Activated naive CD4-positive, alpha-beta T cell treated with anti-CD3 and anti-CD28 coated beads for 36 hours (primary cell): ENCODE measurements around the gene ZNF879. TPM values are rescaled to one million over a fixed set of nuclear protein-coding genes. Genes with fewer than 3 reads are reported as not detected.

Experiments
- CTCF ChIA-PET: fragments of 350-600 bp; sonication (Branson Sonifier 250); formaldehyde crosslinking; loops from one replicate; lab custom pipeline; 2021; ENCODE audit warnings: antibody characterized with exemption; lab: Charles Lee
- DNase-seq: peaks from one replicate; pipeline ENCODE4 v3.0.0-alpha.2; 2020
- H3K27ac Mint-ChIP-seq: one replicate; pipeline ENCODE4 v1.8.0; 2021; ENCODE audit warnings: mild to moderate bottlenecking, mixed read lengths
- H3K27me3 Mint-ChIP-seq: one replicate; pipeline ENCODE4 v1.8.0; 2021; ENCODE audit warnings: low read depth, mixed read lengths
- H3K36me3 Mint-ChIP-seq: one replicate; pipeline ENCODE4 v1.8.0; 2021; ENCODE audit warnings: low read depth, mixed read lengths
- H3K4me1 Mint-ChIP-seq: one replicate; pipeline ENCODE4 v1.8.0; 2021; ENCODE audit warnings: low read depth, mixed read lengths
- H3K4me3 Mint-ChIP-seq: one replicate; pipeline ENCODE4 v1.8.0; 2021; ENCODE audit warnings: mild to moderate bottlenecking, moderate library complexity, mixed read lengths
- H3K9me3 Mint-ChIP-seq: one replicate; pipeline ENCODE4 v1.8.0; 2021; ENCODE audit warnings: mixed read lengths
- intact Hi-C: fragments of 100-400 bp; cut with micrococcal nuclease; formaldehyde crosslinking; loops from one replicate; pipeline ENCODE4 v1.15.1; 2023
- total RNA-seq, 2 experiments: library from RNA; stranded (reverse); gene quantifications; one replicate each; pipeline ENCODE4 v1.2.3, GENCODE V29; 2021

Gene ZNF879
- total RNA-seq, 2 experiments from 2014 or later = 1.8 to 2.0 TPM

GRCh38 chr5:179054036-179054785 lies 30.6 kb downstream of the ZNF879 start:
- Mint-ChIP-seq H3K27me3 (no peaks in the 10 kb centered on the region), H3K9me3 (peaks cover 5% of the 10 kb centered on the region), H3K4me1 (no peaks in the 10 kb centered on the region), H3K27ac (no peak overlapping the region), H3K36me3 (no peaks in the 10 kb centered on the region), H3K4me3 (no peak overlapping the region)
- no peak for DNase-seq
- intact Hi-C loops = no loop called here
- CTCF ChIA-PET = no interaction called here

DNA sequence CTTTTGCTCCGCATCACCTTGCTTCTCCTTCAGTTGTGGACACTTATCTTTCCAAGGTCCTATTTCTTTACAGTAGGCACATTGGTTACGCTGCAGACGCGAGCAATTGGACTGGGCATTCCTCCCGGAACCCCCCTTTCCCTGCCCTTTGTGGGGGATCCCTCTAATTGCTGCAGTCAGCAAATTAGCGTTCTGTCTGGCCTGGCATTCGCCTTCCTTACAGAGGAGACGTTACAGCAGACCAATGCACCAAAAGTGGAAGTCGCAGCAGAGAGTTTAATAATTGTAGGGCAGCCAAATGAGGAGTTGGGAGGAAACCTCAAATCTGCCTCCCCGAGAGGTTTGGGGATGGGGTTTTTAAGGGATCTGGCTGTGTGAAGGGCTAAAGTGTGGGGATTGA lies 31.3 kb downstream of the ZNF879 start:
- Mint-ChIP-seq H3K9me3 (peaks cover 9% of the 10 kb centered on the region), H3K36me3 (peaks cover 3% of the 10 kb centered on the region), H3K4me1 (peaks cover 4% of the 10 kb centered on the region), H3K27me3 (no peaks in the 10 kb centered on the region), H3K4me3 (no peak overlapping the region), H3K27ac (no peak overlapping the region)
- CTCF ChIA-PET = no interaction called here
- intact Hi-C loops = no loop called here
- DNase-seq = no peak

DNA sequence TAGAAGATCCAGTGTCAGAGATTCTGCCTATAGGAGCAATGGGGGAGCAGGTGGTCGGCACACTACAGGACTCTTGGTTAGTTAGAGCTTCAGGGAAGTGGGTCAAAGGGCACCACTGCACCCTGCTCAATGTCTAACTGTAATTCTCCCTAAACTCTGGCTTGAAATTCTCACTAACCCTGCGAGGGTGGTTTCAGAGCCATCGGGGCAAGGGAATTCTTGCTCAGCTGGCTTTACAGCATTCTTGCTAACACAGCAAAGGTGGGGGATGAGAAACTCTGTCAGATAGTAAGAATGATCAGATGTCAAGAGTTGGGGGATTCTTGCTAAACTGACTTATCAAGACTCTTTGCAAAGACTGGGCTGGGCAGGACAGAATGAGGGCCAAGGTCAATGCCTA lies 31.8 kb downstream of the ZNF879 start:
- no peak overlapping the region for H3K4me3 Mint-ChIP-seq
- intact Hi-C loops = no loop called here
- peaks cover 3% of the 10 kb centered on the region for H3K36me3 Mint-ChIP-seq

DNA sequence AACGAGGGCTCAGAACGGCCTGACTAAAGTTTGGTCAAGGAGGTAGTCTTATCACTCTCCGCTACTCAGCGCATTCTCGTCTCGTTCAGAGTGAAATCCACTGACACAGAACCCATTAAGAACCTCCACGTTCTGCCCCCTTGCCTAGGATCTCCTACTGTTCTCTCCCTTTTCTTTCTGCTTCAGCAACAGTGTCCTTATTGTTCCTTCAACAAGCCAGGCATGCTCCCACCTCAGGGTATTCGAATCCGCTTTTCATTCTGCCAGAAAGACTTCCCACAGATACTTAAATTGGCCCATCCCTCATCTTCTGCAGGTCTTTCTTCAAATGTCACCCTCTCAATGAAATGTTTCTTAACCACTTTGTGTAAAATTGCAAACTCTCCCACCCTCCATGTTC lies 32.2 kb downstream of the ZNF879 start:
- no peak overlapping the region for H3K4me3 Mint-ChIP-seq
- peaks cover 4% of the 10 kb centered on the region for H3K4me1 Mint-ChIP-seq
- no peaks in the 10 kb centered on the region for H3K27me3 Mint-ChIP-seq
- H3K9me3 Mint-ChIP-seq = peaks cover 9% of the 10 kb centered on the region
- intact Hi-C loops = no loop called here
- DNase-seq = no peak
- no peak overlapping the region for H3K27ac Mint-ChIP-seq
- peaks cover 3% of the 10 kb centered on the region for H3K36me3 Mint-ChIP-seq
- CTCF ChIA-PET = no interaction called here

More for the DNA sequence above, 31.8 kb downstream of the ZNF879 start:
- no peak for DNase-seq
- peaks cover 4% of the 10 kb centered on the region for H3K4me1 Mint-ChIP-seq
- H3K27me3 Mint-ChIP-seq = no peaks in the 10 kb centered on the region
- CTCF ChIA-PET = no interaction called here
- H3K27ac Mint-ChIP-seq = no peak overlapping the region
- H3K9me3 Mint-ChIP-seq = peaks cover 9% of the 10 kb centered on the region

DNA sequence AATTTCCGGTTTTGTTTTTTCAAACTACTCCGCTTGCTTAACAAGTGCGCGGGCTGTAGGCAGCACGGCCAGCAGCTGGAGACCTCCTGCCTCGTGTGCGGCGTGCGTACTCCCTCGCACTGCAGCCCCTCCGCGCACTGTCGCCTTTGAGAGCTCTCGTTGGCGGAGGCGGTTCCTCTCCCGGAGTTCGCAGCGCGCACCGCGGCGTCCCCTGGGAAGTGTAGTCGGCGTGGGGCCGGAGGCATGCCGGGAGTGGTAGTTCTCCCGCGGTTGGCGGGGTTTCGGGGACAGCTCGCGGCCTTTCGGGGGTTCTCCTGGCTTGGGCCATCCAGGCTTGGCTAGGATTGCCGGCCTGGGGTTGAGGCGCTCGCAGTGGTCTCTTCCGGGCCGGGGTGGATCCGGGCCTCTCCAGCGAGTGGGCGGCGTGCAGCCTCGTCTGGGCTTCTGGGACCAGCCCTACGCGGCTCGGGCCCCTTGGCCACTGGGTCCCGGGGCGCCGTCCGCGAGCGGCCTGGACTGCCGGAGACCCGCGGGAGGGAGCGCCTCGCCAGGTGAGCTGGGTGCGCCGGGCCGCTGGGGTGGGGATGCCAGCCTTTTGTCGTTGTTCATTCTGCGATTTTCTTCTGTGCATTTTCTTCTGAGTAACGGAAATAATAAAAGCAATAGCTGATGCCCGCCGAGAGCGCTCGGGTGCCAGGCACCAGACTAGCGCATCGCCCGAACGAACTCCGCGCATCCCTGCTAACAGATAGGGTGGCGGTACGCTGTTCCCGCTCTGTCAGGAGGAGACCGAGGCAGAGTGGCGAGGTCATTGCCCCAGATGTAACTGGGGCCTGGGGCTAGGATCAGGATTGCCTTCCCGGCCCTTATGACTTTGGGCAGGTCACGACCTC lies 36.8 kb downstream of the ZNF879 start, which contains the start of gene ZNF354C:
TSS of gene ZNF354C (plus strand) at position 258 of the 893 bp plus-strand sequence. CDS start 1,696 bp downstream, outside the sequence.
- intact Hi-C loops = loop anchor here (1.0 to 2.0 kb wide), 6 partner anchors 37 to 330 kb away; partner anchors contain the start of genes ZFP2, ZNF354A, ZNF354B and ZNF879
- Mint-ChIP-seq H3K4me3 (peak within 1 kb of the TSS; percentile 87), H3K9me3 (peaks cover 22% of the 10 kb centered on the region), H3K36me3 (peaks cover 41% of the 10 kb centered on the region), H3K27me3 (no peaks in the 10 kb centered on the region), H3K4me1 (peaks cover 15% of the 10 kb centered on the region), H3K27ac (peak within 1 kb of the TSS; percentile 81)
- CTCF ChIA-PET = interaction anchor here (1.2 to 1.3 kb wide), 2 partner anchors 37 to 330 kb away, joined by 3 read pairs; partner anchors contain the start of genes ZNF354A and ZNF879
- peak; percentile 90 for DNase-seq

DNA sequence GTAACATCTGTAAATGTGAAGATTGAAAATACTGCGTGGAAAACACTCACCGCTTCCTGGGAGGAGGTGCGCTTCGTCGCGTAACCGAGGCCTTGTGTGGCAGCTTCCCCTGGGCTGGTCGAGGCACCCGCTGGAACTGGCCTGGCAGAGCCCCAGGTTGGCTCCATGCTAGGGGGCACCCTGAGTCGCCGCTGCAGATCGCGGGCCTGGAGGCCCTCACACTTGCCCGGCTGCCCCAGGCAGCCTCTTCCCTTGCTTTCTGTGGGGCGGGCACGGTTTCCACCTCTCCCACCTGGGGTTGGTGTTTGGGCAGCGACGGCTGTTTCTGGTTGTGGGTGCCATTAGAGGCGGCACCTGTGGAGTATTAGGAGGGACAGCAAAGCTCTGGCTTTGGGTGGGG lies 37.4 kb downstream of the ZNF879 start:
- peaks cover 47% of the 10 kb centered on the region for H3K36me3 Mint-ChIP-seq
- CTCF ChIA-PET = no interaction called here

DNA sequence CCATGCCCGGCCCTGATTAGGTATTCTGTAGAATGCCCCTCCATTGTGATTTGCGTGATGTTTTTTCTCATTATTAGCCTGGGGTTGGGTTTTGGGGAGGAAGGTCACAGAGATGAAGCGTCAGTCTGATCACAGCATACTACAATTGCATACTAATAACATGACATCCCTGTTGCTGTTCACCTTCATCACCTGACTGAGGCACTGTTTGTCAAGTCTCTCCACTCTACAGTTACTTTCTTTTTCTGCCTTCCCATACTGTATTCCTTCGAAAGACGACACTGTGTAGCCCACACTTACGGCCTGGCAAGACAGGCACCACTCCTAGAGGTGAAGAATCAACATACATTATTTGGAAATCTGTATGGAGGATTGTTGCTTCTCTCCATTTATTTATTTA lies 42.1 kb downstream of the ZNF879 start:
- CTCF ChIA-PET = no interaction called here
- no peak overlapping the region for H3K4me3 Mint-ChIP-seq
- no peak overlapping the region for H3K27ac Mint-ChIP-seq
- H3K4me1 Mint-ChIP-seq = peaks cover 11% of the 10 kb centered on the region
- no peaks in the 10 kb centered on the region for H3K27me3 Mint-ChIP-seq
- intact Hi-C loops = no loop called here
- H3K9me3 Mint-ChIP-seq = peaks cover 50% of the 10 kb centered on the region
- no peak for DNase-seq
- H3K36me3 Mint-ChIP-seq = peaks cover 86% of the 10 kb centered on the region

More for the DNA sequence above, 37.4 kb downstream of the ZNF879 start:
- no peaks in the 10 kb centered on the region for H3K27me3 Mint-ChIP-seq
- peak overlapping the region; percentile 87 for H3K4me3 Mint-ChIP-seq
- intact Hi-C loops = loop anchor here (2.0 kb wide), 2 partner anchors 82 to 166 kb away; partner anchors contain the start of gene ZFP2
- peak overlapping the region; percentile 51 for H3K27ac Mint-ChIP-seq
- H3K9me3 Mint-ChIP-seq = peaks cover 25% of the 10 kb centered on the region
- H3K4me1 Mint-ChIP-seq = peaks cover 15% of the 10 kb centered on the region
- no peak for DNase-seq

DNA sequence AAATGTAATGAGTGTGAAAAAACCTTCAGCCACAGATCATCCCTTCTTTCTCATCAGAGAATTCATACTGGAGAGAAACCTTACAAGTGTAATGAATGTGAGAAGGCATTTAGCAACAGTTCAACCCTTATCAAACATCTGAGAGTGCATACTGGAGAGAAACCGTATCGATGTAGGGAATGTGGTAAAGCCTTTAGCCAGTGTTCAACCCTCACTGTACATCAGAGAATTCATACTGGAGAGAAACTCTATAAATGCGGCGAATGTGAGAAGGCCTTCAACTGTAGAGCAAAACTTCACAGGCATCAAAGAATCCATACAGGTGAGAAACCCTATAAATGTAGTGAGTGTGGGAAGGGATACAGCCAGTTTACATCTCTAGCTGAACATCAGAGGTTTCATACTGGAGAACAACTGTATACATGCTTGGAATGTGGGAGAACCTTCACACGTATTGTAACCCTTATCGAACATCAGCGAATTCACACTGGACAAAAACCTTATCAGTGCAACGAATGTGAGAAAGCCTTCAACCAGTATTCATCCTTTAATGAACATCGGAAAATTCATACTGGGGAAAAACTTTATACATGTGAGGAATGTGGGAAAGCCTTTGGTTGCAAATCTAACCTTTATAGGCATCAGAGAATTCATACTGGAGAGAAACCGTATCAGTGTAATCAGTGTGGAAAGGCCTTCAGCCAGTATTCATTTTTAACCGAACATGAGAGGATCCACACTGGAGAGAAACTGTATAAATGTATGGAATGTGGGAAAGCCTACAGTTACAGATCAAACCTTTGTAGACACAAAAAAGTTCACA lies 55.8 kb downstream of the ZNF879 start:
- peaks cover 76% of the 10 kb centered on the region for H3K36me3 Mint-ChIP-seq
- no peak overlapping the region for H3K4me3 Mint-ChIP-seq
- H3K27me3 Mint-ChIP-seq = no peaks in the 10 kb centered on the region
- no peaks in the 10 kb centered on the region for H3K4me1 Mint-ChIP-seq
- intact Hi-C loops = no loop called here
- CTCF ChIA-PET = no interaction called here
- no peak overlapping the region for H3K27ac Mint-ChIP-seq
- DNase-seq = no peak
- peaks cover 70% of the 10 kb centered on the region for H3K9me3 Mint-ChIP-seq

DNA sequence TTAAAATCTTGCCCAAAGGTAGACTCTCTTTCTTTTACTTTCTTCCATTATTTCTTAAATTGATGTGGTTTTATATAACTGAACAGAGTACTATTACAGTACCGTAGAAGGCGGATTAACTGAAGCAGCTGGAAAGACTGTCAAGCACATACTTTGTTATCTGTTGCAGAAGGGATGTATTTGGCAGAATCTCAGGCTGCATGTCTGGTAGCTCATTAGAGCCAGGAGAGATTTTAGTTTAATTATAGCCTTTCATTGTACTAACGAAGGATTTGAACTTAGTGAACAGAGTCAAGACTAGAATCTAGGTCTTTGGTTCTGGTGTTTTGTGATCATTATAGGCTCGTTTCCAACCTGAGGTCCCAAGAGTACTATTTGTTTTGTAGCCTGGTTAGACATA lies 57.1 kb downstream of the ZNF879 start:
- CTCF ChIA-PET = no interaction called here
- Mint-ChIP-seq H3K27me3 (no peaks in the 10 kb centered on the region), H3K36me3 (peaks cover 64% of the 10 kb centered on the region), H3K9me3 (peaks cover 73% of the 10 kb centered on the region), H3K4me1 (no peaks in the 10 kb centered on the region), H3K4me3 (no peak overlapping the region), H3K27ac (no peak overlapping the region)
- DNase-seq = no peak
- intact Hi-C loops = no loop called here
